ENCODE data around the gene PDE4B.
"Not testable (repeated sequence)": the region's sequence is repeated elsewhere in the genome, so short reads cannot be mapped to it uniquely, and the experiment has no call there.

The PDE4B gene

DNA sequence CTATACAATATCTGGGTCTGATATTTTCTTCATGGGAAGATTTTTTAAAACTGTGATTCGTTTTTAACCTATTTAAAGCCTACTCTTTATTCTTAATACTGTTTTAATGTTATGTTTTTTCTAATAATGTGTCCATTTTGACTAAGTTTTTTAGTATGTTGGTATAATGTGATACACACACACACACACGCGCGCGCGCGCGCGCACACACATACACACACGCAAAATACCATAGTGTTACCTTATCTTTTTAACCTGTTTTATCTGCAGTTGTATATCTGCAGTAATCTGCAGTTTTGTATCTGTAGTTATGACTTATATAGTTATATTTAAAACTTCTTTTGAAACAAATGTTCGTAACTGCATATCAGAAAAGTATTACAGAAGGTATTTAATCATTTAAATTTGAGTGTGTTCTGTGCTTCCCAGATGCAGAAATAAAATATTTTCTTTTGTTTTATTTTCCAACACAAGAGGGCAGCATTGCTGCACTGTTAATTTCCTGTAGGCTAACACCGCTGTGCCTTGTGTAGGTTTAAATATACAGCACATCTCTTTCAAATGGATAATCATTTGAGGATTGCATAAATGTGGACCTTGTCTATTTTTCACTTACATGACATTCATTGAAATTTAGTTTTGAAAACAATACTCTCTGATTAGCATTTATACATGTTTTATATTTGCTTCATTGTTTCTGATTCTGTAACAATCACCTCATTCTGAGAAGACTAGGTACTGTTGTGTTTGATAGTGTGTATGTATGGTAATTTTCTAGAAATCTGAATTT lies 166.1 kb downstream of the PDE4B start:
- DNase-seq, result no peak

DNA sequence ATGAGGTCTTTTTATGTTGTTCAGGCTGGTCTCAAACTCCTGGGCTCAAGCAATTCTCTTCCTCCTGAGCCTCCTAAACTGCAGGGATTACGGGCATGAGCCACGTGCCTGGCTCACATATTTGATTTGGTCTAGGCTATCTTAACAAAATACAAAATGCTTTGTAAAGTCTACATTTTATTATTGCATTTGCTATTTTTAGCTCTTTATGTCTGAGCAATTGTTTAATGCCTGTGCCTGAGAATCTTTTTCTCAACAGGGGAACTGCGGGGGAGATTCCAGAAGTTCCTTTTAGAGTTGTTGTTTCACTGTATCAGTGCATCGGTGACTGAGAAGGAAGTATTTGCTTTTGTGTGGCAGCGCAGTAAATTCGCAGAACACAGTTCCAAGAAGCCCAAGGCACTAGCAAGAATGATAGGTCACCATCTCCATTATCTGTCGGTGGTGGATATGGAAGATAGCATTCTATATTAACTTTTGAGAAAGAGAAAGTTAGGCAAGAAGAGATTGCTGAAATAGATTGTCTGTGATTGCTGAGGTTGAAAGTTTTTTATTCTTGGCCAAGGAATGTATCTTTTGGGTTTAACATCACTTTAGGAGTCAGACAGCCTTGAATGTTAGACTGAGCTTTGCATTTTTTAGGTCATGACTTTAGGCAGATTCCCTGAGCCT lies 167.3 kb downstream of the PDE4B start:
- DNase-seq, result no peak

- no peak for DNase-seq
Observed at GRCh38 chr1:65963156-65963888, 170.6 kb downstream of the PDE4B start.

DNA sequence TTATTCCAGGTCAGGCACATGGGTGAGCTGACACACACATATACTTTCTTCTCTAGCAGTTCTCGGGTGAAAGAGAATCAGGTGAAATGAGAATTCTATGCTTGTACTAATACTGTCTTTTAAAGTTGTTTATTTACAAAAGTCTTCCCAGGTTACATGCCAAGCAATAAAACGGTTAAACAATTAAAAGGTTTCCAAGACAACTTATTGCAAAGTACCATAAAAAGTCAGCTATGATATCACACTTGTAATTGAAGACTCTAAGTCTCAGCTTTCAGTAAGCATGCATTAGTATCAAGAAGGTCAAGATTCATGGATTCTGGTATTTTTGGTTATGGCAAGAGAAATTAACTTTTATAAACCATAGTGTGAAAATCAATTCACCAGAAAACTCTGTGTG lies 171.4 kb downstream of the PDE4B start:
- no peak for DNase-seq

DNA sequence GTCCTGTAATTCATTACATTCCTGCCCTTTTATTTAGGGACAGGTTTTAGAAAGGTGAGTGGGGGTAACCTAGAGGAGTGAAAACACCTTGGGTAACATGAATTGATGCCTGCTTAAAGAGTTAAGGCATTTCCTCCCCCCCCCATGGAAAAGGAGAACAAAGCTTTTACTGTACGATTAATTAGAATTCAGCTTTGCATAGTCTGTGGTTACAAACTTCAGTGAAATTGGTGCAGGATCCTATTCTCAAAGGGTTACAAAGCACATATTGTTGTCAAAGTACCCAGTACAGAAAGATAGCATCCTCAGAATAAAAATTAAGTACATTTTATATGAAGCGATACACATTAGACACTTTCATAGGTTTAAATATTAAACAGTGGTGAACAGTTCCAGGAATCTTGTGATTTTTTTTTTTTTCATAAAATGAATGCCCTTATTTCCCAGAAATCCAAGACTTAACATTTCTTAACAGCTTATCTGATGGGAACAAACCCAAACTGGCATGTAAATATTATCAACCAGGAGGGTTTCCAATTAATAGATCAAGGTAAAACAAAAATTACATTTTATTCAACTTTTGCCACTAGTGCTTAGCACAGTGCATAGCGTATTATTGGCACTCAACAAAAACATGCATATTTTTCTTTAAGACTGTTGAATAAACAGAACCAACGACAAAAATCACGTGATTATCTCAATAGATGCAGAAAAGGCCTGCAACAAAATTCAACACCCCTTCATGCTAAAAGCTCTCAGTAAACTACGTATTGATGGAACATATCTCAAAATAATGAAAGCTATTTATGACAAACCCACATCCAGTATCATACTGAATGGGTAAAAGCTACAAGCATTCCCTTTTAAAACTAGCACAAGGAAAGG lies 172.7 kb downstream of the PDE4B start:
- DNase-seq, result no peak

DNA sequence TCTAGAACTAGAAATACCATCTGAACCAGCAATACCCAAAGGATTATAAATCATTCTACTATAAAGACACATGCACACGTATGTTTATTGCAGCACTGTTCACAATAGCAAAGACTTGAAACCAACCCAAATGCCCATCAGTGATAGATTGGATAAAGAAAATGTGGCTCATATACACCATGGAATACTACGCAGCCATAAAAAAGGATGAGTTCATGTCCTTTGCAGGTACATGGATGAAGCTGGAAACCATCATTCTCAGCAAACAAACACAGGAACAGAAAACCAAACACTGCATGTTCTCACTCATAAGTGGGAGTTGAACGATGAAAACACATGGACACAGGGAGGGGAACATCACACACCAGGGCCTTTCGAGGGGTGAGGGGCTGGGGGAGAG lies 174.8 kb downstream of the PDE4B start:
- DNase-seq, result not testable (repeated sequence)

GRCh38 chr1:65971547-65971946 lies 178.9 kb downstream of the PDE4B start:
- no peak for DNase-seq

GRCh38 chr1:65975708-65976107 lies 183.0 kb downstream of the PDE4B start:
- no peak for DNase-seq

DNA sequence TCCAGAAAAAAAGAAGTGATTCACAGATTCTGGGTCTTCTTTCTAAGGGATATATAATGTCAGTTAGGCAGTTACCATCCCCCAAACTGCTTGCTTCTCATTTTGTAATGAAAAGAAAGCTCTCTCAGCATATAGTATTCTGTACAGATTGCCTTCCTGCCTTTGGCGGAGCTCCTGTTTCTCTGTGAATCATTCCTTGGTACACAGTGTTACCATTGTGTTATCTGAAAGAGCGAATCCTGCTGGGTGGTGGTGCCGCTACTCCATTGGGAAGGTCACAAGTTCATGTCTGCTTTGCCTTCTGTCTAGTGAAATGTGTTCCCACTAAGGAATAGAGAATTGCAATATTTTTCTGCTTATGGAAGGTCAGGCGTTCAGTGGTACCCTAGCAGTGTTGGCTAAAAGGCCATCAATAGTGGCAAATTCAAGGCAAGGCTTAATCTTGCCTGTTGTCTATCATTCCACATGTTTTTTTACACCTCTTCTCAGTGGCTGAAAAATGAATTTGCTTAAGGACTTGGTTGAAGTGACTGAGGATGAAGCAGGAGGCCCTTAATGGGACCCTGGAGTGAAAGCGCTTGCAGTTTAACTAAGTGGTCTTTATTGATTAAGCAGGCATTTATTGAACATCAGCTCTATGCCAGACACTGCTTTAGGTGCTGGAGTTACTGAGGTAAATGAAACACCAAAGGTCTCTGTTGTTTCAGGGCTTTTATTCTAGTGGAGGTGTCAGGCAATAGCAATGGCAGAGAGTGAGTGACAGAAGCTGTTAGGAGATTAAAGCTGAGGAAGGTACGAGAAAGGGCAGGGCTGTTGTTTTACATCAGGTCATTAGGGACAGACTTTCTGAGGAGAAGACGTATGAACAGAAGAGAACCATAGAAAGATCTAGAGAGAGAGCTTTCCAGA lies 186.7 kb downstream of the PDE4B start:
- DNase-seq, result no peak

DNA sequence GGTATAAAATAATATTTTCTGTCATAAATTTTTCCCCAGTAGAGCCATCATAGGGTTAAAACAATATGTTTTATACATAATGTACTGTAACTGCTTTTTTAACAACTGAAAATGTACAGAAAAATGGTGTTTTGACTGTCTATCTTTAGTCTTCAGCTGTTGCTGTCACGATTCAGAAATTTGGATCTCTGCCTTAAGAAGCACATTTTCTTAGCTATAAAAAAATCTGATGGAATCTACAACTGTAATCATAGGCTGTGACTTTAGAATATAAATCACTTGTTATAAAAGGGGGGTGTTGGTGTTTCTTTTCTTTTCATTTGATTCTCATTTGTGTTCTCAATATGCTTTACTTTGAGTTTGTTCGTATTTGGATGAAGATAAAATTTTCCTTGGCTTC lies 187.5 kb downstream of the PDE4B start:
- no peak for DNase-seq

DNA sequence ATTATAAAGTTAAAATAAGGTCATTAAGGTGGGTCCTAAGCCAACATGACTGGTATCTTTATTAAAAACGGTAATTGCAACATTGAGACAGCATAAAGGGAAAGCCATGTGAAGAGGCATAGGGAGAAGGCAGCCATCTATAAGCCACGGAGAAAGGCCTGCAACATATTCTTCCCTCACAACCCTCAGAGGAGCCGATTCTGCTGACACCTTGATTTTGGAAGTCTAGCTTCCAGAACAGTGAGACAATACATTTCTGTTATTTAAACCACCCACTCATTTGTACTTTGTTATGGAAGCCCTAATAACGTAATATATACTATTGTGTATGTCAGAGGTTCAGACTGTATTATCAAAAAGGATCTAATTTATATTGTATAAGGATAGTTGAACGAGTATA lies 190.8 kb downstream of the PDE4B start:
- no peak for DNase-seq

GRCh38 chr1:65985393-65986066 lies 192.8 kb downstream of the PDE4B start:
- DNase-seq, result no peak

GRCh38 chr1:65986146-65986545 lies 193.5 kb downstream of the PDE4B start:
- DNase-seq, result no peak

DNA sequence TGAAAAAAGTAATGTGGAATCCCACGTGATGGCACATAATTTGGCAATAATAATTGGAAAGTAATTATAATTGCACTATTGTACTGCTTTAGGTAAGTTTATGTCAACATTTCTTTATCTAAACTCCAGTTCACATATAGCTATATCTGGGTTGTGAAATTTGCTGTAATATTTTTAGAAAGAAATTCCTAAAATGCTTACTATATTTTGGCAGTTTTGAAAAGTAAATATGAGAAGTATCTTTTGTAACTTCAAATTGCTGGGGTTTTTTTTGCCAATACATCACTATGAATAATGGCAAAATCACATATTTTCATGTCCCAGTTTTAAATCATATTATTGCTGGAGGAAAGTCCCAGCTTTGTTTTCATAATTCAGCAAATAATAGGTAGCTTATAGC lies 197.5 kb downstream of the PDE4B start:
- no peak for DNase-seq

GRCh38 chr1:65991694-65992093 lies 199.0 kb downstream of the PDE4B start:
- no peak for DNase-seq

GRCh38 chr1:65992165-65992821 lies 199.6 kb downstream of the PDE4B start:
- DNase-seq, result no peak

DNA sequence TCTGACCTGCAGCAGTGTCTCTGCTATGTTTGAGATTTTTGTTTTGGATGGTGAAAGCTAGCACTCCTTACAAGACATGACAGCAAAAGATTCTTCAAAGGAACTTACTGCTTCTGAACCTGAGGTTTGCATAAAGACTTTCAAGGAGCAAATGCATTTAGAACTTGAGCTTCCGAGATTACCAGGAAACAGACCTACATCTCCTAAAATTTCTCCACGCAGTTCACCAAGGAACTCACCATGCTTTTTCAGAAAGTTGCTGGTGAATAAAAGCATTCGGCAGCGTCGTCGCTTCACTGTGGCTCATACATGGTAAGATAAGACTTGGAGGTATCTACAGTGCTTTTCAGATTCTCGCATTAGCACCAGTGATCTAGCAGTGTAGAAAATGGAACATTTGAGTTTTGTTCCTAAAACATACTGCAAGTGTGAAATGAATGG lies 200.2 kb downstream of the PDE4B start:
- no peak for DNase-seq

GRCh38 chr1:65994223-65994622 lies 201.5 kb downstream of the PDE4B start:
- no peak for DNase-seq

DNA sequence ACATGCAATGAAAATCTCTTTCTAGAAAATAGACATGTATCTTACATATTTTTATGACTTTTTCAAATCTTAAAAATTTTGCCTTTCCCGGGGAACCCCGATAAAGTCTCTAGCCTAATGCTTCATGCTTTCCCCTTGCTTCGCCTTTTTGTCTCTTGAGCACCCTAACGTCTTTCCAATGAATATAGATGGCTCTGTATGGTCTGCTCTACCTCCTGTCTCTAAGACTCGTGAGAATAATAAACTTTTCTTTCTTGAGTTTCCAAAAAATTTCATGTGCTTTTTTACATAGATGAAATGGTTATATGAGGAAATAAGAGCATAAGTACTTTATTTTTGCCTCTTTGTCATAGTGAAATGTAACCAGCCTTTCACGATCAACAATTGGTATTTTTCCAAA lies 202.6 kb downstream of the PDE4B start:
- no peak for DNase-seq

- DNase-seq, result no peak
Observed at GRCh38 chr1:65995928-65996327, 203.2 kb downstream of the PDE4B start.

GRCh38 chr1:65997693-65998092 lies 205.0 kb downstream of the PDE4B start:
- no peak for DNase-seq

All from stimulated activated CD4-positive, alpha-beta T cell treated with anti-CD3 and anti-CD28 coated beads, Interleukin-2, amount 100 ng/mL, for 48 hours (primary cell).